ENCODE data around the gene HPCAL1.

DNA sequence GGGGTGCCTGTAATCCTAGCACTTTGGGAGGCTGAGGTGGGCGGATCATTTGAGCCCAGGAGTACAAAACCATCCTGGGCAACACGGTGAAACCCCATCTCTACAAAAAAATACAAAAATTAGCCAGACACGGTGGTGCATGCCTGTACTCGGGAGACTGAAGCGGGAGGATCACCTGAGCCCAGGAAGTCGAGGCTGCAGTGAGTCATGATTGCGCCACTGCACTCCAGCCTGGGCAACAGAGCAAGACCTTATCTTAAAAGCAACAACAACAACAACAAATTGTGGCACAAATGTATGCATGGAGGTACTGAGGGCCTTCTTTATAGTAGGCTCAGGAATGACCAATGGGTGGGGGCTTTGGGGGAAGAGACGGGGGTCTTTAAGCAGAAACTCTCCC is 38.5 kb downstream of the HPCAL1 start:
- TF ChIP-seq, protein P1, sequence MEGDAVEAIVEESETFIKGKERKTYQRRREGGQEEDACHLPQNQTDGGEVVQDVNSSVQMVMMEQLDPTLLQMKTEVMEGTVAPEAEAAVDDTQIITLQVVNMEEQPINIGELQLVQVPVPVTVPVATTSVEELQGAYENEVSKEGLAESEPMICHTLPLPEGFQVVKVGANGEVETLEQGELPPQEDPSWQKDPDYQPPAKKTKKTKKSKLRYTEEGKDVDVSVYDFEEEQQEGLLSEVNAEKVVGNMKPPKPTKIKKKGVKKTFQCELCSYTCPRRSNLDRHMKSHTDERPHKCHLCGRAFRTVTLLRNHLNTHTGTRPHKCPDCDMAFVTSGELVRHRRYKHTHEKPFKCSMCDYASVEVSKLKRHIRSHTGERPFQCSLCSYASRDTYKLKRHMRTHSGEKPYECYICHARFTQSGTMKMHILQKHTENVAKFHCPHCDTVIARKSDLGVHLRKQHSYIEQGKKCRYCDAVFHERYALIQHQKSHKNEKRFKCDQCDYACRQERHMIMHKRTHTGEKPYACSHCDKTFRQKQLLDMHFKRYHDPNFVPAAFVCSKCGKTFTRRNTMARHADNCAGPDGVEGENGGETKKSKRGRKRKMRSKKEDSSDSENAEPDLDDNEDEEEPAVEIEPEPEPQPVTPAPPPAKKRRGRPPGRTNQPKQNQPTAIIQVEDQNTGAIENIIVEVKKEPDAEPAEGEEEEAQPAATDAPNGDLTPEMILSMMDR (IDR thresholded peaks at IDR 0.05): no peak
- TF ChIP-seq ZFX (IDR thresholded peaks at IDR 0.05; ENCODE audit: borderline replicate concordance): no peak

All from 22Rv1 (cell line).